Sigmoid colon (tissue), 7 donors: ENCODE measurements around the gene HSPA1B. TPM values are rescaled to one million over a fixed set of nuclear protein-coding genes. Genes with fewer than 3 reads are reported as not detected.
A peak's percentile ranks its signal among the peaks of the same experiment; 100 is the strongest.
"Not testable (repeated sequence)": the region's sequence is repeated elsewhere in the genome, so short reads cannot be mapped to it uniquely, and the experiment has no call there.

Source experiments
- DNase-seq: peaks from one replicate; pipeline ENCODE4 v3.0.0-alpha.2; 2019
- H3K27ac ChIP-seq, 4 donors: fragments of 200-600 bp; sonication (generic); one replicate each; pipeline ENCODE4 v1.5.1; 2016 to 2019; ENCODE audit warnings: mild to moderate bottlenecking in 1 of 4
- H3K27me3 ChIP-seq, 3 donors: fragments of 200-600 bp; sonication (generic); one replicate each; pipeline ENCODE4 v1.5.1; 2019; ENCODE audit warnings: mild to moderate bottlenecking in 1 of 3
- H3K36me3 ChIP-seq, 4 donors: fragments of 200-600 bp; sonication (generic); one replicate each; pipeline ENCODE4 v1.5.1; 2016 to 2019
- H3K4me1 ChIP-seq, 4 donors: fragments of 200-600 bp; sonication (generic); one replicate each; pipeline ENCODE4 v1.5.1; 2017 to 2019
- H3K4me3 ChIP-seq, 4 donors: fragments of 200-600 bp; sonication (generic); one replicate each; pipeline ENCODE4 v1.5.1; 2017 to 2019; ENCODE audit warnings: mild to moderate bottlenecking in 2 of 4, moderate library complexity in 1 of 4
- H3K9me3 ChIP-seq, 4 donors: fragments of 200-600 bp in 3 of 4; sonication (generic) in 3 of 4; one replicate each; pipeline versions ENCODE4 v1.5.1 to v1.6.1; 2013 to 2019
- EP300 ChIP-seq, 4 donors: sonication (generic); formaldehyde crosslinking; IDR thresholded peaks; one replicate each; pipeline ENCODE4 v1.6.1; 2017; ENCODE audit warnings: antibody characterized with exemption in 4 of 4
- POLR2A ChIP-seq, 2 donors: fragments of 450-650 bp; IDR thresholded peaks; one replicate each; pipeline ENCODE4 v1.6.1; 2016; ENCODE audit warnings: antibody characterized with exemption in 2 of 2, mild to moderate bottlenecking in 2 of 2, moderate library complexity in 2 of 2
- POLR2AphosphoS5 ChIP-seq, 4 donors: sonication (generic); formaldehyde crosslinking; IDR thresholded peaks; one replicate each; pipeline ENCODE4 v1.6.1; 2017; ENCODE audit warnings: antibody characterized with exemption in 4 of 4
- WGBS, 2 donors: extraction: QIAGEN DNeasy Blood & Tissue Kit; methylation state at CpG; one replicate each; pipeline ENCODE4 v1.1.7; 2013; 5-methylcytosine and 5-hydroxymethylcytosine counted together
- intact Hi-C: fragments of 100-400 bp; cut with DNase I; formaldehyde crosslinking; loops from one replicate; pipeline ENCODE4 v1.15.1; 2023
- polyA plus RNA-seq, 3 donors: library from polyadenylated mRNA; stranded (reverse); fragments of 200-250 nt; gene quantifications; one replicate each; pipeline ENCODE4 v1.2.3, GENCODE V29; 2013
- total RNA-seq, 4 donors: library from RNA; depleted of rRNA; stranded (reverse); fragments of >200 nt; gene quantifications; one replicate each; pipeline ENCODE4 v1.1.0, GENCODE V29; 2016
- TF ChIP-seq, protein P1 (sequence below), 4 experiments: fragments of 450-650 bp in 3 of 4; fragments of 200-600 bp in 1 of 4; IDR thresholded peaks; one replicate each; pipeline ENCODE4 v1.5.1; 2016 to 2019; ENCODE audit warnings: antibody characterized with exemption in 4 of 4, mild to moderate bottlenecking in 3 of 4, moderate library complexity in 2 of 4
- donor health status: healthy with polysubstance abuse.
- donor health status: Bipolar disorder and iron deficiency.
- donor health status: healthy.

Gene HSPA1B
- total and polyA plus RNA-seq, 7 donors: 63.1 to 237 (median 104) TPM

DNA sequence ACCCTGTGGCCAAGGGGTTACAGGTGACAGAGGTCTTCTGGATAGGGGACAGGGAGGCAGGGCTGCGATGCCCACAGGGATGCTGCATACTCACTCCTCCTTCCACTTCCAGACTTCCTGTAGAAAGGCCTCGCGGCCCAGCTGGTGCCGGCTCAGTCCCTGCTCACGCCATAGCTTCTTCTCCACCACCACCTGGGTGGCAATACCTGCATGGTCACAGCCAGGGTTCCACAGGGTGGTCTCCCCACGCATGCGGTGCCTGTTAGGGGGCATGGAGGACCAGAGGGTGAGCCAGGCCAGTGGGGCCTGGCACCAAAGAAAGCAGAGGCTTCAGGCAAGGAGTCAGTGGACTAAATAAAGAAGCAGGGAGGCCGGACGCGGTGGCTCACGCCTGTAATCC lies 42.1 kb upstream of the HSPA1B start:
- H3K36me3 ChIP-seq: peaks cover 17 to 83% (median 42%) of the 10 kb centered on the region in 4 donors
- 97% methylated on average over 11 of the region's 11 CpGs for WGBS, 2 donors
- no peak for TF ChIP-seq POLR2A (IDR thresholded peaks at IDR 0.05)
- TF ChIP-seq, protein P1, sequence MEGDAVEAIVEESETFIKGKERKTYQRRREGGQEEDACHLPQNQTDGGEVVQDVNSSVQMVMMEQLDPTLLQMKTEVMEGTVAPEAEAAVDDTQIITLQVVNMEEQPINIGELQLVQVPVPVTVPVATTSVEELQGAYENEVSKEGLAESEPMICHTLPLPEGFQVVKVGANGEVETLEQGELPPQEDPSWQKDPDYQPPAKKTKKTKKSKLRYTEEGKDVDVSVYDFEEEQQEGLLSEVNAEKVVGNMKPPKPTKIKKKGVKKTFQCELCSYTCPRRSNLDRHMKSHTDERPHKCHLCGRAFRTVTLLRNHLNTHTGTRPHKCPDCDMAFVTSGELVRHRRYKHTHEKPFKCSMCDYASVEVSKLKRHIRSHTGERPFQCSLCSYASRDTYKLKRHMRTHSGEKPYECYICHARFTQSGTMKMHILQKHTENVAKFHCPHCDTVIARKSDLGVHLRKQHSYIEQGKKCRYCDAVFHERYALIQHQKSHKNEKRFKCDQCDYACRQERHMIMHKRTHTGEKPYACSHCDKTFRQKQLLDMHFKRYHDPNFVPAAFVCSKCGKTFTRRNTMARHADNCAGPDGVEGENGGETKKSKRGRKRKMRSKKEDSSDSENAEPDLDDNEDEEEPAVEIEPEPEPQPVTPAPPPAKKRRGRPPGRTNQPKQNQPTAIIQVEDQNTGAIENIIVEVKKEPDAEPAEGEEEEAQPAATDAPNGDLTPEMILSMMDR (IDR thresholded peaks at IDR 0.05): no peak
- TF ChIP-seq EP300 (IDR thresholded peaks at IDR 0.05): no peak
- TF ChIP-seq POLR2AphosphoS5 (IDR thresholded peaks at IDR 0.05): no peak

DNA sequence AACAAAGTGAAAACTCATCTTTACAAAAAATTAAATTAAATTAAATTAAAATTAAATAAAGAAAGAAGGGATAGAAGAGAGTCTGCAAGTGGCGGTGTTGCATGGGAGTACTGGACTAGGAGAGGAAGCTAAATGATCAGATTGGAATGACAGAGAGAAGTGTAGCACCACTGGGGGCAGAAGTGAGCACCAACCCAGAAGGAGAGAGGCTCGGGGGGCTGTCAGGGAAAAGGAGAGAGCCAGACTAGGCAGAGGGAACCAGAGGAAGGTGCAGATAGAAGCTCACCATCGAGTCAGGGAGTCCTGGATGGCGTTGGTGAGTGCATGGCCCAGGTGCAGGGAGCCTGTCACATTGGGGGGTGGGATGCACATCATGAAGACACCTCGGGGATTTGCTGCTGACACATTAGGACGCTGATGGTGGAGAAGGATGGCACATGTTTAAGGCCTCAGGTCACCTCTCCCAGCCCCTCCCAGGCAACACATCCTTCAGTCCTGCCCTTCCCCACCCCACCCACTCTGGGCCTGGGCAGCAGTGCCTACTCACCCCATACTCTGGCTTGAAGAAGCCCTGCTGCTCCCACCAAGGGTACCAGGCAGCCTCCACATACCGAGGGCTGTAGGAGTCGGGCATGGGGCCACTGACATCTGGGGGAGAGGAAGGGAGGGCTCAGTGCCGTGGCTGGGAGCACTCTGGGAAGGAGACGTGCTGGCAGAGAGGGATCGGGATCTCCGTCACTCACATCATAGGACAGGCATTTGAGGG lies 36.0 kb upstream of the HSPA1B start:
- 71 to 74% methylated on average over 12 of the region's 12 CpGs for WGBS, 2 donors
- no peaks in the 10 kb centered on the region for H3K9me3 ChIP-seq
- DNase-seq: no peak
- peaks cover 0 to 48% (median 2%) of the 10 kb centered on the region in 4 donors for H3K36me3 ChIP-seq
- intact Hi-C loops: loop anchor here (5.0 kb wide), 1 partner anchor 84 kb away; the partner anchor contains the start of gene LY6G6F
- H3K4me1 ChIP-seq: peaks cover 0 to 22% (median 17%) of the 10 kb centered on the region in 4 donors
- H3K27ac ChIP-seq: peak overlapping the region in 1 of 4 donors; percentile 3
- H3K27me3 ChIP-seq: no peaks in the 10 kb centered on the region
- H3K4me3 ChIP-seq: no peak overlapping the region
- TF ChIP-seq POLR2A (IDR thresholded peaks at IDR 0.05): no peak
- TF ChIP-seq, protein P1 (IDR thresholded peaks at IDR 0.05): peak in 3 of 4 experiments; percentile 7 to 47 (median 43)

More for the DNA sequence above, 42.1 kb upstream of the HSPA1B start:
- Histone ChIP-seq H3K4me3 (no peak overlapping the region), H3K27me3 (no peaks in the 10 kb centered on the region), H3K4me1 (no peaks in the 10 kb centered on the region), H3K27ac (no peak overlapping the region), H3K9me3 (no peaks in the 10 kb centered on the region)
- DNase-seq: no peak
- intact Hi-C loops: no loop called here

DNA sequence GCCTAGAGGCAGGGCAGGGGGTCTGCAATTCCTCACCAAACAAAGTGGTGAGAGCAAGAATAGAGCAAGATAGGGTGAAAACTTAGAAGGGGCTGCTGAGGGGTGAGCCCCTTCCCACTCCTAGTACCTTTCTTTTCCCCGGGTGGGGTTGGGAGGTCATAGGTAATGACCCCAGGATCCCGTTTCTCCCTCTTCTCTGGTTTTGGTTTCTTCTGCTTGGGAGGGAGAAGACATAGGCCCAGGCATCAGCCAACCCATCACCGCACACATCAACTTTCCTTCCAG lies 35.5 kb upstream of the HSPA1B start:
- no peaks in the 10 kb centered on the region for H3K9me3 ChIP-seq
- DNase-seq: no peak
- H3K27me3 ChIP-seq: no peaks in the 10 kb centered on the region
- no peak overlapping the region for H3K27ac ChIP-seq
- peaks cover 0 to 43% (median 2%) of the 10 kb centered on the region in 4 donors for H3K36me3 ChIP-seq
- H3K4me3 ChIP-seq: no peak overlapping the region
- 76 to 87% methylated on average over 3 of the region's 3 CpGs for WGBS, 2 donors
- intact Hi-C loops: loop anchor here (5.0 kb wide), 1 partner anchor 85 kb away; the partner anchor contains the start of gene LY6G6F
- TF ChIP-seq EP300 (IDR thresholded peaks at IDR 0.05) (no peak), POLR2AphosphoS5 (IDR thresholded peaks at IDR 0.05) (no peak), POLR2A (IDR thresholded peaks at IDR 0.05) (no peak)
- TF ChIP-seq, protein P1 (IDR thresholded peaks at IDR 0.05): no peak
- H3K4me1 ChIP-seq: peaks cover 0 to 22% (median 17%) of the 10 kb centered on the region in 4 donors

DNA sequence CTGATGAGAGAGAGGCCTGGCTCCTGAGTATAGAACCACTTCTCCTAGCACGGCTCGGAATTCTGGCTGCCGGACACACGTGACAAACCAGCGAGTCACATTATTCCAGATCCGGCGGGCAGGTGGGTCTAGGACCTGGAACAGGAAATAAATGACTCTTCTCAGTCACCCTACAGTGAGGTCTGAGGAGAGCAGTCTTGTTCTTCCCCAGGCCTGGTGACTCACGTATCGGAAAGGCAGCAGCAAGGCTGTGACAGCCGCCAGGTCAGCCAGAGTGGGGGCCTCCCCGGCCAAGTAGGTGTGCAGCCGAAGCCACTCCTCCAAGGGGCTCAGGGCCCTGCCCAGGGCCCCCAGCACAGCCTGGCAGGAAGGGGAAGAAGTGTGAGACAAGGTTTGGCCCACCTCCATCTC lies 34.8 kb upstream of the HSPA1B start:
- TF ChIP-seq POLR2AphosphoS5 (IDR thresholded peaks at IDR 0.05) (no peak), POLR2A (IDR thresholded peaks at IDR 0.05) (no peak), EP300 (IDR thresholded peaks at IDR 0.05) (no peak)
- TF ChIP-seq, protein P1 (IDR thresholded peaks at IDR 0.05): no peak
- peak overlapping the region in 1 of 4 donors; percentile 13 for H3K27ac ChIP-seq
- peaks cover 0 to 22% (median 17%) of the 10 kb centered on the region in 4 donors for H3K4me1 ChIP-seq
- no peak overlapping the region for H3K4me3 ChIP-seq
- peaks cover 0 to 44% (median 2%) of the 10 kb centered on the region in 4 donors for H3K36me3 ChIP-seq
- no peaks in the 10 kb centered on the region for H3K27me3 ChIP-seq
- intact Hi-C loops: loop anchor here (5.0 kb wide), 1 partner anchor 85 kb away; the partner anchor contains the start of gene LY6G6F
- WGBS, 2 donors: 83 to 90% methylated on average over 12 of the region's 12 CpGs
- no peak for DNase-seq
- H3K9me3 ChIP-seq: no peaks in the 10 kb centered on the region

DNA sequence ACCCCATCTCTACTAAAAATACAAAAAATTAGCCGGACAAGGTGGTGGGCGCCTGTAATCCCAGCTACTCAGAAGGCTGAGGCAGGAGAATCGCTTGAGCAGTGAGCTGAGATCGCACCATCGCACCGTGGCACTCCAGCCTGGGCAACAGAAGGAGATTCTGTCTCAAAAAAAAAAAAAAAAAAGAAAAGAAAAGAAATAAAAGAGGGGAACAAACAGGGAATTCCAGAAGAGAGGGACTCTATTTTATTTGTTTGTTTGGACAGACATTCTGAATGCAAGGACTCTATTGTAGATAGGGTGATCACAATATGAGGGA lies 33.7 kb upstream of the HSPA1B start:
- not testable (repeated sequence) for H3K9me3 ChIP-seq, DNase-seq, H3K4me3 ChIP-seq, H3K27me3 ChIP-seq
- H3K27ac ChIP-seq: peak overlapping the region; percentile 90 to 94 (median 91)
- peaks cover 0 to 22% (median 17%) of the 10 kb centered on the region in 4 donors for H3K4me1 ChIP-seq
- WGBS, 2 donors: 93 to 94% methylated on average over 6 of the region's 6 CpGs
- peaks cover 0 to 45% (median 2%) of the 10 kb centered on the region in 4 donors for H3K36me3 ChIP-seq
- intact Hi-C loops: loop anchor here (2.0 to 5.0 kb wide), 2 partner anchors 53 to 87 kb away; partner anchors contain the start of genes LY6G6F and MSH5
